HFF-Myc (cell line): ENCODE measurements around the gene HYLS1.

Source experiments
- DNase-seq: peaks from one replicate; pipeline ENCODE4 v3.0.0-alpha.2; 2011; ENCODE audit warnings: low read depth; ENCODE audit errors: extremely low read depth
- H3K4me3 ChIP-seq: replicated peaks from 2 replicates; pipeline ENCODE4 v1.5.1; 2011; ENCODE audit warnings: low read depth, mild to moderate bottlenecking, control low read depth, low read length
- CTCF ChIP-seq: IDR thresholded peaks from 2 replicates; pipeline ENCODE4 v1.5.1; 2012; ENCODE audit warnings: mild to moderate bottlenecking, low read depth, low read length, control low read depth; ENCODE audit errors: missing control alignments

The HYLS1 gene

GRCh38 chr11:125872138-125872491, 15.4 kb upstream of the HYLS1 start:
- no peak for DNase-seq
- no peak for TF ChIP-seq CTCF
- H3K4me3 ChIP-seq = no peak overlapping the region

- no peak overlapping the region for H3K4me3 ChIP-seq
- no peak for TF ChIP-seq CTCF
- no peak for DNase-seq
These were observed 13.4 kb upstream of the HYLS1 start for GRCh38 chr11:125873881-125874555.

GRCh38 chr11:125874556-125875124, 12.8 kb upstream of the HYLS1 start:
- H3K4me3 ChIP-seq = no peak overlapping the region
- TF ChIP-seq CTCF = peak; percentile 83
- DNase-seq = peak; percentile 60

- no peak for TF ChIP-seq CTCF
- no peak overlapping the region for H3K4me3 ChIP-seq
- DNase-seq = no peak
These were observed 6.2 kb upstream of the HYLS1 start for GRCh38 chr11:125881291-125881690.

- no peak for DNase-seq
- no peak for TF ChIP-seq CTCF
- H3K4me3 ChIP-seq = no peak overlapping the region
These were observed 4.1 kb upstream of the HYLS1 start for GRCh38 chr11:125883375-125883774.

- H3K4me3 ChIP-seq = peak overlapping the region; percentile 72
- TF ChIP-seq CTCF = no peak
- no peak for DNase-seq
These were observed 483 bp upstream of the HYLS1 start for GRCh38 chr11:125886997-125887372.
